H1 (cell line): ENCODE measurements around the gene CARD11. TPM values are rescaled to one million over a fixed set of nuclear protein-coding genes. Genes with fewer than 3 reads are reported as not detected.

ENCODE experiments used
- CTCF ChIA-PET: fragments of 300-600 bp; sonication (Branson Sonifier 250); formaldehyde crosslinking; loops from one replicate; lab custom pipeline; 2021; ENCODE audit not compliant: partially characterized antibody; lab: Charles Lee
- POLR2A ChIA-PET: fragments of 300-600 bp; sonication (Branson Sonifier 250); formaldehyde crosslinking; loops from one replicate; lab custom pipeline; 2021; ENCODE audit warnings: inconsistent platforms; ENCODE audit not compliant: partially characterized antibody; lab: Charles Lee
- DNase-seq, 2 experiments: peaks; one replicate each; pipeline versions ENCODE4 v3.0.0 to v3.0.0-alpha.2; 2010 to 2022; ENCODE audit warnings: low spot score in 2 of 2, low read depth in 1 of 2, mixed read lengths in 1 of 2
- FAIRE-seq: peaks from 2 replicates; lab custom pipeline; 2011; peaks lifted over from hg19 to GRCh38; lab: Jason Lieb, UNC
- H2AFZ ChIP-seq: 2 replicates; pipeline ENCODE4 v1.8.1; 2012; ENCODE audit warnings: low read length, inconsistent platforms
- H2AK5ac ChIP-seq: 2 replicates; pipeline ENCODE4 v1.6.1; 2013; ENCODE audit warnings: low read depth, low read length
- H2BK120ac ChIP-seq: replicated peaks from 2 replicates; pipeline ENCODE3; 2013; ENCODE audit warnings: low read depth, low read length, inconsistent platforms
- H2BK12ac ChIP-seq: 2 replicates; pipeline ENCODE4 v1.6.1; 2013; ENCODE audit warnings: low read depth, low read length
- H2BK15ac ChIP-seq: 2 replicates; pipeline ENCODE4 v1.6.1; 2013; ENCODE audit warnings: low read length
- H2BK20ac ChIP-seq: 2 replicates; pipeline ENCODE4 v1.6.1; 2013; ENCODE audit warnings: low read length
- H2BK5ac ChIP-seq: 2 replicates; pipeline ENCODE4 v1.6.1; 2013; ENCODE audit warnings: low read depth, low read length
- H3K14ac ChIP-seq: 2 replicates; pipeline ENCODE4 v1.6.1; 2013; ENCODE audit warnings: inconsistent platforms; ENCODE audit not compliant: insufficient read length
- H3K18ac ChIP-seq: 2 replicates; pipeline ENCODE4 v1.6.1; 2013; ENCODE audit warnings: low read length; ENCODE audit errors: extremely low read depth
- H3K23ac ChIP-seq: 2 replicates; pipeline ENCODE4 v1.6.1; 2013; ENCODE audit warnings: inconsistent platforms; ENCODE audit not compliant: insufficient read length
- H3K23me2 ChIP-seq: 2 replicates; pipeline ENCODE4 v1.6.1; 2013; ENCODE audit warnings: low read depth, low read length
- H3K27ac ChIP-seq: 2 replicates; pipeline ENCODE4 v1.6.1; 2011; ENCODE audit warnings: low read depth, low read length, inconsistent platforms
- H3K27me3 ChIP-seq, 4 experiments: replicated peaks in 1 of 4; 1 replicate in 1 of 4; 2 replicates in 3 of 4; pipeline versions ENCODE4 v1.6.1 to v1.8.1; 2011 to 2013; ENCODE audit warnings: low read length in 3 of 4, mild to moderate bottlenecking in 3 of 4, inconsistent platforms in 2 of 4, mixed read lengths in 2 of 4, moderate library complexity in 1 of 4; ENCODE audit not compliant: control insufficient read depth in 3 of 4, insufficient read depth in 3 of 4; ENCODE audit errors: extremely low read depth in 1 of 4
- H3K36me3 ChIP-seq, 4 experiments: 2 replicates each; pipeline versions ENCODE4 v1.6.1 to v1.8.1; 2011 to 2013; ENCODE audit warnings: mild to moderate bottlenecking in 4 of 4, low read length in 3 of 4, moderate library complexity in 2 of 4, control low read depth in 1 of 4, inconsistent platforms in 1 of 4; ENCODE audit not compliant: insufficient read depth in 4 of 4, control insufficient read depth in 2 of 4
- H3K4ac ChIP-seq: replicated peaks from 2 replicates; pipeline ENCODE3; 2013; ENCODE audit warnings: low read length, low read depth, mixed read lengths, inconsistent platforms; ENCODE audit not compliant: insufficient read length
- H3K4me1 ChIP-seq, 4 experiments: replicated peaks in 1 of 4; 1 replicate in 1 of 4; 2 replicates in 3 of 4; pipeline versions ENCODE4 v1.6.1 to v1.8.1; 2011 to 2013; ENCODE audit warnings: low read length in 3 of 4, inconsistent platforms in 2 of 4, mixed read lengths in 1 of 4; ENCODE audit not compliant: insufficient read depth in 4 of 4, control insufficient read depth in 3 of 4
- H3K4me2 ChIP-seq, 2 experiments: 2 replicates each; pipeline versions ENCODE4 v1.6.1 to v1.8.1; 2011 to 2013; ENCODE audit warnings: low read depth in 2 of 2, low read length in 2 of 2, control low read depth in 1 of 2, inconsistent platforms in 1 of 2, mild to moderate bottlenecking in 1 of 2; ENCODE audit not compliant: insufficient read depth in 1 of 2
- H3K4me3 ChIP-seq, 4 experiments: fragments of 200-600, 300-600 bp in 1 of 4; sonication (generic), shearing (Covaris generic), sonication (Bioruptor Twin) in 1 of 4; 2 replicates each; pipeline versions ENCODE4 v1.5.1 to v1.8.1; 2011 to 2016; ENCODE audit warnings: low read length in 4 of 4, low read depth in 3 of 4, control low read depth in 2 of 4, inconsistent platforms in 2 of 4, mild to moderate bottlenecking in 2 of 4, mixed read lengths in 1 of 4, moderate library complexity in 1 of 4; ENCODE audit not compliant: insufficient read depth in 2 of 4; ENCODE audit errors: extremely low read depth in 1 of 4
- H3K56ac ChIP-seq: replicated peaks from 2 replicates; pipeline ENCODE3; 2013; ENCODE audit warnings: low read depth, mild to moderate bottlenecking, mixed read lengths, low read length, inconsistent platforms; ENCODE audit not compliant: insufficient read length
- H3K79me1 ChIP-seq: 2 replicates; pipeline ENCODE4 v1.6.1; 2013; ENCODE audit warnings: low read depth, low read length, control low read depth
- H3K79me2 ChIP-seq, 2 experiments: 2 replicates each; pipeline versions ENCODE4 v1.6.1 to v1.8.1; 2012 to 2013; ENCODE audit warnings: low read length in 2 of 2, mild to moderate bottlenecking in 2 of 2, inconsistent platforms in 1 of 2; ENCODE audit not compliant: insufficient read depth in 2 of 2, control insufficient read depth in 1 of 2
- H3K9ac ChIP-seq, 4 experiments: replicated peaks in 1 of 4; 1 replicate in 1 of 4; 2 replicates in 3 of 4; pipeline versions ENCODE4 v1.6.1 to v1.8.1; 2011 to 2013; ENCODE audit warnings: low read depth in 3 of 4, low read length in 3 of 4, control low read depth in 2 of 4, mild to moderate bottlenecking in 2 of 4, moderate library complexity in 2 of 4, inconsistent platforms in 1 of 4; ENCODE audit errors: extremely low read depth in 1 of 4
- H3K9me3 ChIP-seq, 2 experiments: 2 replicates each; pipeline versions ENCODE4 v1.6.1 to v1.8.1; 2012 to 2013; ENCODE audit warnings: mild to moderate bottlenecking in 2 of 2, moderate library complexity in 2 of 2, control low read depth in 1 of 2, inconsistent platforms in 1 of 2, low read depth in 1 of 2, low read length in 1 of 2, mixed read lengths in 1 of 2; ENCODE audit not compliant: insufficient read depth in 2 of 2
- H4K20me1 ChIP-seq, 2 experiments: replicated peaks in 1 of 2; 2 replicates each; pipeline versions ENCODE3 to v1.8.1; 2011 to 2013; ENCODE audit warnings: inconsistent platforms in 2 of 2, low read length in 2 of 2, mild to moderate bottlenecking in 1 of 2; ENCODE audit not compliant: insufficient read depth in 2 of 2, control insufficient read depth in 1 of 2
- H4K5ac ChIP-seq: 2 replicates; pipeline ENCODE4 v1.6.1; 2013; ENCODE audit warnings: low read length, low read depth, mixed read lengths, inconsistent platforms; ENCODE audit not compliant: insufficient read length
- H4K8ac ChIP-seq: 2 replicates; pipeline ENCODE4 v1.8.0; 2013; ENCODE audit warnings: mild to moderate bottlenecking, moderate library complexity, low read length, inconsistent platforms; ENCODE audit not compliant: insufficient read depth; ENCODE audit errors: extremely low read depth
- H4K91ac ChIP-seq: replicated peaks from 2 replicates; pipeline ENCODE3; 2013; ENCODE audit warnings: low read length, mixed read lengths, inconsistent platforms; ENCODE audit not compliant: insufficient read length
- KDM5A ChIP-seq: fragments of 200-600 bp; IDR thresholded peaks from 2 replicates; pipeline ENCODE4 v1.7.1; 2012; ENCODE audit warnings: mild to moderate bottlenecking, low read length, inconsistent platforms, mixed read lengths
- MAX ChIP-seq: IDR thresholded peaks from 2 replicates; pipeline ENCODE4 v1.6.1; 2012; ENCODE audit warnings: inconsistent platforms
- SP4 ChIP-seq: IDR thresholded peaks from 2 replicates; pipeline ENCODE4 v1.6.1; 2012; ENCODE audit warnings: low read length, inconsistent platforms
- USF2 ChIP-seq: IDR thresholded peaks from 2 replicates; pipeline ENCODE4 v1.6.1; 2011; ENCODE audit warnings: low read length, improper control_type of control experiment
- WGBS, 2 experiments: shearing (Covaris generic) in 1 of 2; methylation state at CpG; one replicate each; pipeline versions ENCODE4 v1.1.6 to v1.1.7; 2013 to 2015; ENCODE audit warnings: low lambda C conversion rate in 2 of 2, mixed read lengths in 2 of 2, inconsistent platforms in 1 of 2, low coverage in 1 of 2, missing lambda C conversion rate in 1 of 2; ENCODE audit not compliant: insufficient replicate concordance in 2 of 2, insufficient coverage in 1 of 2, insufficient read length in 1 of 2; ENCODE audit errors: extremely low coverage in 1 of 2, missing lambda C conversion rate in 1 of 2; 5-methylcytosine and 5-hydroxymethylcytosine counted together
- polyA plus RNA-seq, 7 experiments: library from polyadenylated mRNA; depleted of rRNA in 3 of 7; stranded (reverse) in 5 of 7; unstranded in 2 of 7; fragments of >200 nt in 5 of 7; fragments of 200-250 nt in 2 of 7; gene quantifications; 1 replicate in 5 of 7; 2 replicates in 1 of 7; 4 replicates in 1 of 7; pipeline versions ENCODE4 v1.2.1 to v1.2.3, GENCODE V29; 2011 to 2013; ENCODE audit warnings: missing spikeins in 2 of 7, mixed read lengths in 2 of 7
- total RNA-seq: library from RNA; stranded (reverse); fragmentation: NEBNext Ultra II Directional; extraction: Animal tissue kit (Norgen Biotek cat#: 25700); gene quantifications from 2 replicates; pipeline ENCODE4 v1.2.1, GENCODE V29; 2021

The CARD11 gene
- total and polyA plus RNA-seq, 2 of the 8 experiments (the other 6 are each of a cell fraction or from before 2014, with no cell fraction given) = 12.6 to 29.8 TPM

- no peaks in the 10 kb centered on the region for H3K79me2 ChIP-seq
- H2BK120ac ChIP-seq = no peak overlapping the region
- FAIRE-seq (no peak), DNase-seq (no peak)
- H3K4me2 ChIP-seq = no peak overlapping the region
- H3K36me3 ChIP-seq = no peaks in the 10 kb centered on the region
- H3K4me3 ChIP-seq = no peak overlapping the region
- no peak overlapping the region for H3K4ac ChIP-seq
- H3K79me1 ChIP-seq = no peaks in the 10 kb centered on the region
- no peak overlapping the region for H2BK15ac ChIP-seq
- no peak for TF ChIP-seq SP4
- no peak for TF ChIP-seq MAX
- no peak for TF ChIP-seq USF2
- no peak for TF ChIP-seq KDM5A
- H4K20me1 ChIP-seq = no peaks in the 10 kb centered on the region
- POLR2A ChIA-PET = no interaction called here
- H3K9ac ChIP-seq = no peak overlapping the region
- 92% methylated on average over 6 of the region's 6 CpGs; no CpG with 5 or more reads in 1 of the 2 experiments for WGBS, 2 experiments
- no peak overlapping the region for H3K56ac ChIP-seq
- H3K9me3 ChIP-seq = no peaks in the 10 kb centered on the region
- CTCF ChIA-PET = interaction anchor here (0.7 to 4.4 kb wide), 11 partner anchors 8 to 1411 kb away, joined by 3 to 40 read pairs (median 4); no protein-coding TSS in a partner anchor
- no peak overlapping the region for H2AK5ac ChIP-seq
- no peak overlapping the region for H4K91ac ChIP-seq
- no peak overlapping the region for H2BK20ac ChIP-seq
- peaks cover 0 to 2% (median under 1%) of the 10 kb centered on the region in 4 experiments; a peak in 2 of 7 replicates for H3K4me1 ChIP-seq
- no peaks in the 10 kb centered on the region for H3K23me2 ChIP-seq
- no peak overlapping the region for H3K23ac ChIP-seq
- no peak overlapping the region for H4K8ac ChIP-seq
- no peak overlapping the region for H4K5ac ChIP-seq
- no peak overlapping the region for H2AFZ ChIP-seq
- H3K18ac ChIP-seq = no peak overlapping the region
- no peak overlapping the region for H2BK5ac ChIP-seq
- H3K14ac ChIP-seq = no peak overlapping the region
- no peaks in the 10 kb centered on the region for H3K27me3 ChIP-seq
- no peak overlapping the region for H2BK12ac ChIP-seq
- H3K27ac ChIP-seq = no peak overlapping the region
Measured at GRCh38 chr7:3092468-3092867, 48.8 kb upstream of the CARD11 start.
